GM21576 (cell line): Measurements from ENCODE around the gene CYSLTR1.
"Not testable (repeated sequence)": the region's sequence is repeated elsewhere in the genome, so short reads cannot be mapped to it uniquely, and the experiment has no call there.

Experiments used
- ATAC-seq: cut with Tn5 transposase; IDR thresholded peaks from one replicate; pipeline ENCODE4 v1.9.1; 2021; ENCODE audit warnings: mild to moderate bottlenecking, moderate library complexity; ENCODE audit not compliant: unreplicated experiment

The CYSLTR1 gene

DNA sequence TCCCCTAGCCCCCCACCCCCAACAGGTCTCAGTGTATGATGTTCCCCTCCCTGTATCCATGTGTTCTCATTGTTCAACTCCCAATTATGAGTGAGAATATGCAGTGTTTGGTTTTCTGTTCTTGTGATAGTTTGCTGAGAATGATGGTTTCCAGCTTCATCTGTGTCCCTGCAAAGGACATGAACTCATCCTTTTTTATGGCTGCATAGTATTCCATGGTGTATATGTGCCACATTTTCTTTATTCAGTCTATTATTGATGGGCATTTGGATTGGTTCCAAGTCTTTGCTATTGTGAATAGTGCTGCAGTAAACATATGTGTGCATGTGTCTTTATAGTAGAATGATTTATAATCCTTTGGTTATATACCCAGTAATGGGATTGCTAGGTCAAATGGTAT lies 101.4 kb downstream of the CYSLTR1 start:
- not testable (repeated sequence) for ATAC-seq
